ENCODE results near the gene AFTPH. TPM values are rescaled to one million over a fixed set of nuclear protein-coding genes. Genes with fewer than 3 reads are reported as not detected.

AFTPH gene
- total RNA-seq (10 to 100 TPM in 8 of 10 donors, 1 to 10 TPM in 2; 9.8 to 12.8 (median 11.0) TPM), polyA plus RNA-seq (10 to 100 TPM in 1 of 2 donors, 1 to 10 TPM in 1; 7.9 to 22.3 TPM)
- long read RNA-seq, donor 1, full-length matches to known transcripts, result 9 of 22 reads
- long read RNA-seq, donor 1, partial matches to known transcripts, result 1 of 22 reads
- long read RNA-seq, donor 1, other reads (novel, unspliced or antisense), result 12 of 22 reads
- long read RNA-seq, donor 2, full-length matches to known transcripts, result 6 of 18 reads
- long read RNA-seq, donor 2, partial matches to known transcripts, result 1 of 18 reads
- long read RNA-seq, donor 2, other reads (novel, unspliced or antisense), result 11 of 18 reads
- long read RNA-seq, donor 3, full-length matches to known transcripts, result 6 of 13 reads
- long read RNA-seq, donor 3, partial matches to known transcripts, result 1 of 13 reads
- long read RNA-seq, donor 3, other reads (novel, unspliced or antisense), result 6 of 13 reads

- Histone ChIP-seq H3K4me1 (peaks cover 0 to 49% (median 34%) of the 10 kb centered on the region in 9 donors), H3K27ac (peak within 1 kb of the TSS; percentile 75 to 98 (median 94)), H3K36me3 (no peaks in the 10 kb centered on the region), H3K27me3 (no peaks in the 10 kb centered on the region), H3K9me3 (no peaks in the 10 kb centered on the region), H3K4me3 (peak within 1 kb of the TSS; percentile 74 to 98 (median 92))
- intact Hi-C loops (cut with DNase I), result loop anchor here (2.0 to 10.0 kb wide), 11 partner anchors 33 to 349 kb away; partner anchors contain the start of gene SERTAD2 (in 1 of the 10)
- peak; percentile 99 for DNase-seq
- peak in 1 of 9 donors; percentile 13 for TF ChIP-seq CTCF (IDR thresholded peaks at IDR 0.05)
- WGBS, 2 donors, result 0% methylated on average over 63 to 67 of the region's 67 CpGs
- ATAC-seq, result peak; percentile 99 to 100 (median 100)
Observed at GRCh38 chr2:64523666-64524603, at the start of gene AFTPH. AFTPH (plus strand) TSS chr2:64524328; CDS start chr2:64551475, 27,147 bp downstream.

- Histone ChIP-seq H3K27ac (no peak overlapping the region), H3K4me3 (no peak overlapping the region), H3K4me1 (no peaks in the 10 kb centered on the region), H3K27me3 (no peaks in the 10 kb centered on the region), H3K36me3 (no peaks in the 10 kb centered on the region), H3K9me3 (no peaks in the 10 kb centered on the region)
- TF ChIP-seq CTCF (IDR thresholded peaks at IDR 0.05), result no peak
- DNase-seq (no peak), ATAC-seq (no peak)
- intact Hi-C loops (cut with DNase I), result no loop called here
- WGBS, 2 donors, result 53 to 74% methylated on average over 1 of the region's 1 CpG
Observed at GRCh38 chr2:64474636-64475035, 49.5 kb upstream of the AFTPH start.

- Histone ChIP-seq H3K36me3 (no peaks in the 10 kb centered on the region), H3K9me3 (no peaks in the 10 kb centered on the region), H3K27ac (no peak overlapping the region), H3K4me3 (no peak overlapping the region), H3K27me3 (no peaks in the 10 kb centered on the region), H3K4me1 (no peaks in the 10 kb centered on the region)
- 100% methylated on average over 1 of the region's 1 CpG for WGBS, 2 donors
- TF ChIP-seq CTCF (IDR thresholded peaks at IDR 0.05), result no peak
- DNase-seq, result no peak
- intact Hi-C loops (cut with DNase I), result no loop called here
- no peak for ATAC-seq
Observed at GRCh38 chr2:64477037-64477436, 47.1 kb upstream of the AFTPH start.

- Histone ChIP-seq H3K9me3 (no peaks in the 10 kb centered on the region), H3K4me1 (peaks cover 0 to 5% (median 0%) of the 10 kb centered on the region in 9 donors), H3K27ac (no peak overlapping the region), H3K4me3 (no peak overlapping the region), H3K27me3 (no peaks in the 10 kb centered on the region), H3K36me3 (no peaks in the 10 kb centered on the region)
- no peak for TF ChIP-seq CTCF (IDR thresholded peaks at IDR 0.05)
- ATAC-seq, result no peak
- DNase-seq, result no peak
- intact Hi-C loops (cut with DNase I), result no loop called here
- WGBS, 2 donors, result 91 to 97% methylated on average over 4 of the region's 4 CpGs
Observed at GRCh38 chr2:64477979-64478378, 46.1 kb upstream of the AFTPH start.

All from heart right ventricle (tissue), 16 donors.